Lower leg skin (tissue), 3 donors: ENCODE results near the gene SCN2A.

Experiments used
- POLR2A ChIP-seq, 2 donors: fragments of 450-650 bp; IDR thresholded peaks; one replicate each; pipeline ENCODE4 v1.6.1; 2016 to 2017; ENCODE audit warnings: antibody characterized with exemption in 2 of 2, mild to moderate bottlenecking in 1 of 2, moderate library complexity in 1 of 2
- TF ChIP-seq, protein P1 (sequence below), 3 donors: fragments of 450-650 bp; IDR thresholded peaks; one replicate each; pipeline ENCODE4 v1.5.1; 2016; ENCODE audit warnings: antibody characterized with exemption in 3 of 3, mild to moderate bottlenecking in 3 of 3, moderate library complexity in 2 of 3

DNA sequence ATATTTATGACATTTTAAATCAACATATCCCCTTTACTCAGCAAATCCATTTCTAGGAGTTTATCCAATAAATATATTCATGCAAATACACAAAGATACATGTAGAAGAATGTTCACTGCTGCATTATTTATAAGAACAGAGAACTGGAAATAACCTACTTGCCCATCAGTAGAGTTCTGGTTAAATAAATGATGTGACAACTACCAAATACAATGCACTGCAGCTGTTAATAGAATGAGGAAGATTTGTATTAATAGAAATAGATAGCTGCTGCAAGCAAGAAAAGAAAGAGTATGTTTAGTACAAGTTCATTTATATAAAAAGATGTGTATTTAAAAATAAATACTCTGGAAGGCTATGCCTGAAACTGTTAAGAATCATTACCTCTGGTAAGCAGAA, 181.0 kb downstream of the SCN2A start:
- TF ChIP-seq, protein P1, sequence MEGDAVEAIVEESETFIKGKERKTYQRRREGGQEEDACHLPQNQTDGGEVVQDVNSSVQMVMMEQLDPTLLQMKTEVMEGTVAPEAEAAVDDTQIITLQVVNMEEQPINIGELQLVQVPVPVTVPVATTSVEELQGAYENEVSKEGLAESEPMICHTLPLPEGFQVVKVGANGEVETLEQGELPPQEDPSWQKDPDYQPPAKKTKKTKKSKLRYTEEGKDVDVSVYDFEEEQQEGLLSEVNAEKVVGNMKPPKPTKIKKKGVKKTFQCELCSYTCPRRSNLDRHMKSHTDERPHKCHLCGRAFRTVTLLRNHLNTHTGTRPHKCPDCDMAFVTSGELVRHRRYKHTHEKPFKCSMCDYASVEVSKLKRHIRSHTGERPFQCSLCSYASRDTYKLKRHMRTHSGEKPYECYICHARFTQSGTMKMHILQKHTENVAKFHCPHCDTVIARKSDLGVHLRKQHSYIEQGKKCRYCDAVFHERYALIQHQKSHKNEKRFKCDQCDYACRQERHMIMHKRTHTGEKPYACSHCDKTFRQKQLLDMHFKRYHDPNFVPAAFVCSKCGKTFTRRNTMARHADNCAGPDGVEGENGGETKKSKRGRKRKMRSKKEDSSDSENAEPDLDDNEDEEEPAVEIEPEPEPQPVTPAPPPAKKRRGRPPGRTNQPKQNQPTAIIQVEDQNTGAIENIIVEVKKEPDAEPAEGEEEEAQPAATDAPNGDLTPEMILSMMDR (IDR thresholded peaks at IDR 0.05), result no peak
- no peak for TF ChIP-seq POLR2A (IDR thresholded peaks at IDR 0.05)
